ENCODE measurements around the gene ZNF423.

The ZNF423 gene

DNA sequence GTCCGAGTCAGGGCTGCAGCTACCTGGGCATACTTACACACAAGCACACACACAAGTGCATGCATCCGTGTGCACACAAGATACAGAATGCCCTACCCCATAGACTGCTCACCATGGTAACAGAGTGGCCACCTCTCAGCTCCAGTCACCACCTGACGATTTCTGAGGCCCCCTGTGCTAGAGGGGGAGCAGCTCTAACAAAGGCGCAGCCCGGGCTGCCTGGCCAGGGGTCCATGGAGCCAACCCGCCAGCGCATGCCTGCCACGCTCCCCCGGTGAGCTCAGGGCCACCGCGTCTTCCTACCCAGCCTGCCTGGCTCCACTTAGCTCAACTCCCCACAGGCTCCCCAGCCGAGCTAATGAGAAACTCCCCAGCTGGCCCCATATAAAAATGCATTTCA, 75.5 kb downstream of the ZNF423 start:
- no peak for DNase-seq

DNA sequence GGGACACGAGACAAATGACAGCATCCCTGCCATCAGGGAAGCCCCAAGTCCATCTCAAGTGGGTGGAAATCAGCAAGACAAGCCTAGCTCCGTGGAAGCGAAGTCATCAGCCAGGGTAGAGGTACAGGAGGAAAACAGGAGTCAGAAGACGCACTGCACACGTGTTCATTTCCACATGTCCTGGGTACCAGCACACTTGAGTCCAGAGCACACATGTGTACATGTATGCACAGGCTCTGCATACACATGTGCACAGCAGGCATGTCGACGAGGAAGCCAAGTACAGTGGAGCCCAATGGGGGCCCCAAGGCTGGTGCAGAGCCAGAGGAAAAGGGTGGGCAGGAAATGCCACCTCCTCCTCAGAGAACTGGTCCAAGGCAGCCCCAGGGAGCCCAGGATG, 75.9 kb downstream of the ZNF423 start:
- no peak for DNase-seq

DNA sequence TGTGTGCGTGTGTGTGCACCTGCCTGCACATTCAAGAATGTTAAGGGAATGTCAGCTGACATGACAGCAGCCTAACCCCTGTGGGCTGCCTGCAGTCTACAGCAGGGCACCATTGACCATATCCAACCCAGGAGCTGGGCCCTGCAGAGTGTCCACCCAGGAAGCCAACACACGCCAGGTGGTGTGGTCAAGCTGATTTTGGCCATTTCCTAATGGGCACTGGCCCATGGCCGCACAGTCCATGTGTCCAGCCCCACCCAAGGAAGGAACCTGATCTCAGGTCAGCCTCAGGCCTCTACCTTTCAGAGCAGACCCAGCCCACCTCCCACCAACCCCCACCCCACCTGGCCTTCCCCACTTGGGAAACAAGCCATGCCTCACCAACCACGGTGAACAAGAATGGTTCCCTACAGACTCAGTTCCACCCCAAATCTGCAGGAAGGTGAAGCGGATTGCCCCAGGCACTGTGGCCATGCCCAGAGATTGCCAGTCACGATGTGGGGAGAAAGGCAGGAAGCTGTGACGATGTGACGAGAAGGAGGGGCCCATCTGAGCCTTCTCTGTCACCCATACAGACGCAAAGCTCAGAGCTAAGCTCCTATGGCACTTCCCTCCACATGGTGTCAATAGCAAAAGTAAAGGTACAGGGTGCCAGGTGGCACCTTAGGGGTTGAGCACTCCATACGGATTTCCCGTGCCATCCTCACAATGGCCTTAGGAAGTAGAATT, 77.5 kb downstream of the ZNF423 start:
- no peak for DNase-seq

DNA sequence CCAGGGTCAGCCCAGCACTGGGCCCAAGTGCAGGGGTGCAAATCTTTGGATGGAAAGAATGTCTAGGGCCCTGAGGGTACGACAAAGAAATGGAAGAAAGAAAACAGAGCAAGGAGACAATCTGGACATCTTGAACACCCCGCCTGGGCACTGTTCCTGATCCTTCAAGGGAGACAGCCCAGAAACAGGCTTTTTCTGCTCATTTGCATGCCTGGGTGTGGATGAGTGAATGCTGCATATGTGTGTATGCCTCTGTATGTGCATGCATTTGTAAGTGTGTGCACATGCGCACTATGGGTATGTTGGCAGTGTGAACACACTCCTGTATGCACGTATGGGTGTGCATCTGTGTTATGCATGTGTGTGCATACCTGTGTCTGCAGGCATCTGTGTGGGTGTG, 79.2 kb downstream of the ZNF423 start:
- DNase-seq: no peak

DNA sequence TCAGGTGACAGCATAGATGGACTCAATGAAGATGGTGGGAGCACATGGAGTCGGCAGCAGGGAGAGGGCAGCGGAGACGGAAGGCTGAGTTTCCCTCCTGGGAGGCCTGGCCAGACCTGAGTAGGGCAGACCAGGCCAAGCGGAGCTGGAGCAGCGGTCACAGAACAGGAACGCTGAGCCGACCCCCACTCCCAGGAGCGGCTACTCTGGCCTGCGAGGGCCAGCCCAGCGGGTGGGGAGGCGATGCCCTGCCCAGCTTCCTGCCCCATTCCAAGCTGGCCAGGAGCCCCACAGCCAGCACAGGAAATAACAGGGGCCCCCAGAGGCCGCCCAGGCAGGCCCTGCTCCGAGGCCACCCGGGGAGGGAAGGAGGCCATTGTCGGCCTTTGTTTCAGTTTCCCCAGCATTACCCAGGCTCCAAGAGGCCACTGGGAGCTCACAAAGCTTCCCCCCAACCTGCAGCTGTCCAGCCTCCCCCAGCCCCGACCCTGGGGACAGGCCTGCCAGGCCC, 79.8 kb downstream of the ZNF423 start:
- no peak for DNase-seq

DNA sequence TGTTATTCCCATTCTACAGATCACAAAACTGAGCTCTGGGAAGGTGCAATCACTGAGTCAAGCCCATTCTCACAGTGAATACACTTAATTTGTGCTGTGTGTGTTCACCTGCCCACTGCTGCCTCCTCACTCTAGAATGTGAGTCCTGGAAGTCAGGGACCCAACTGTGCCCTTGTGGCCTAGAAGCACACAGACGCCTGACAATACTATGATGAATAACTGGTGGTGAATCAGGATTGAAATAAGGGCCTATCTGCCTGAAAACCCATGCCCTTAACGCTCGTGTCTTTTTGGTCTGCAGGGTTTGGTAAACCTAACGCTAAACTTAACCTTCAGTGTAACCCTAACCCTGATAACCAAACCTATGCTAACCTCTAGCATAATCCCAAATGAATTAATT, 80.3 kb downstream of the ZNF423 start:
- no peak for DNase-seq

DNA sequence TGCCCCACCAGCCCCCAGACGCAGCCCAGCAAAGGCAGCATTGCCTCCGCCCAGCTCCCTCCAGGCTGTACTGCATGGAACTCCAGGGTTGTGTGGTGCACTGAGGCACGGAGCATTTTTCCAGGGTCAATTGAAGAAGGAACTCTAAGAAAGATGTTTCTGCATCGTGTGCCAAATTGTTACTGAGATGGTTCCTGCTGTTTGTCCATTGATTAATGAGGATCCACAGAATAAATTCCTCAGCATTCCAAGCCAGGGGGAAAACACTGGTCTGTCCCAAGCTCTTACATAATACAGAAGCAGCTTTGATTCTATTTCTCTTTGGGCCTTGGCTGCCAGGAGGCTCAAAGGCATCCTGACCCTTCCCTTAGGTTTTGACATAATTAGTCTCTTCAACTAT, 80.9 kb downstream of the ZNF423 start:
- DNase-seq: no peak

GRCh38 chr16:49773534-49774475, 82.1 kb downstream of the ZNF423 start:
- no peak for DNase-seq

GRCh38 chr16:49767998-49768397, 87.9 kb downstream of the ZNF423 start:
- no peak for DNase-seq

- DNase-seq: no peak
Observed at GRCh38 chr16:49767414-49767813, 88.5 kb downstream of the ZNF423 start.

- DNase-seq: no peak
Observed at GRCh38 chr16:49766225-49766624, 89.7 kb downstream of the ZNF423 start.

DNA sequence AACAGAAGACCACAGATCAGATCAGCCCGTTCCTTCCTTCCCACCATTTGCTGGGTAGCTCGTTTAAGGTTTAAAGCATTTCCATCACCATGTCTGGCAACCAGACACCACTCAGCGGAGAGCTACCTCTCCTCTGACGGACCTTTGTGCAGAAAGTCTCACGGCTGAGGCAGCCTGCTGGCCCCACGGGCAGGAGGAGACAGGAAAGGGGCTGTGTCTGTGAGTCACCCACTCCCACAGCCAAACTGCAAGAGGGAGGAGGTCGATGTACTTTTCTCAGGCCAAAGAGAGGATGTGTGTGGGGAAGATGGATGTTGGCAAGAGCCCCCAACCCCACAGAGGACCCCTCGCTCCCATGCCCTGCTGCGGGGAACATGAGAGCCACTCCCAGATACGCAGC, 92.1 kb downstream of the ZNF423 start:
- DNase-seq: no peak

- no peak for DNase-seq
Observed at GRCh38 chr16:49760815-49761214, 95.1 kb downstream of the ZNF423 start.

GRCh38 chr16:49757559-49758069, 98.3 kb downstream of the ZNF423 start:
- no peak for DNase-seq

GRCh38 chr16:49756775-49757558, 98.9 kb downstream of the ZNF423 start:
- DNase-seq: no peak

- no peak for DNase-seq
Observed at GRCh38 chr16:49755716-49756505, 100.0 kb downstream of the ZNF423 start.

DNA sequence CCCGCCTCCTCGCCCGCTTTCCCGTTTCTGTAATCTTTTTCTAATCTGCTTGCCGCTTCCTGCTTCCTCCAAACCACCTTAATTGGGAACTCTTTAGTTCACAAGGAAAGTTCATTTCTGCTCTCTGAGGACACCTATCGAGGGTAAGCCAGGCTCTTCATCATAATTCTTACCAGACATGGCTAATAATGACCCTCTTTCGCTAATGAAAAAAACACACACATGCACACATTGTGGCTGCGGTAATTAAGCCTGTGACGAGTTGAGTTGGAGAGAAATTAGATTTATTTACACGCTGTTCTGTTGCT, 100.6 kb downstream of the ZNF423 start:
- DNase-seq: no peak

GRCh38 chr16:49754495-49755312, 101.2 kb downstream of the ZNF423 start:
- no peak for DNase-seq

DNA sequence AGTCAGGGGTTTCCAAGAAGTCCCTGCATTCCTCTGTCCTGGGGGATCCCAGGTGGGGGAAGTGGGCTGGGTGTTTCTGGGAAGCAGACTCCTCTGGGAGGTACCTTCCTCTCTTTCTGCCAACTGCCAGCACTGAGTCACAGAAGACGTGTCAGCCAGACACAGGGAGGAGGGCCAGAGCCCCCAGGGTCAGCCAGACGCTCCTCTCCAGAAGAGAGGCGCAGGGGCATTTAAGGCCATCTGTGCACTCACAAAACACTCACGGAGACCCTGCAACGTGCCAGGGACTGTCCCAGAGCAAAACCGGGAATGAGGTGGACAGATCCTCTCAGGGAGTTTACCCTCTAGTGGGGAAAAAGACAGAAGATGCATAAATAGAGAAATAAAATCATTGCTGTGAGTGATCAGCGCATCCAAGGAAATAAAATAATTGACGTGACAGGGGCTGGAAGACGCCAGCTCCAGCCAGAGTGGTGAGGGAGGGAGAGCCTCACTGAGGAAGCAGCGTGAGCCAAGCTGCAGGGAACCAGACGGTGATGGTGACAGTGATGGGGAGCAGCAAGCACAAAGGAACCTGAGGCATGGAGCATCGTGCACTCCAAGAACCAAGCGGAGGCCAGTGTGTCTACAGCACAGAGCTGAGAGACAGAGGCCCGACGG, 105.4 kb downstream of the ZNF423 start:
- no peak for DNase-seq

GRCh38 chr16:49749816-49750215, 106.1 kb downstream of the ZNF423 start:
- DNase-seq: no peak

DNA sequence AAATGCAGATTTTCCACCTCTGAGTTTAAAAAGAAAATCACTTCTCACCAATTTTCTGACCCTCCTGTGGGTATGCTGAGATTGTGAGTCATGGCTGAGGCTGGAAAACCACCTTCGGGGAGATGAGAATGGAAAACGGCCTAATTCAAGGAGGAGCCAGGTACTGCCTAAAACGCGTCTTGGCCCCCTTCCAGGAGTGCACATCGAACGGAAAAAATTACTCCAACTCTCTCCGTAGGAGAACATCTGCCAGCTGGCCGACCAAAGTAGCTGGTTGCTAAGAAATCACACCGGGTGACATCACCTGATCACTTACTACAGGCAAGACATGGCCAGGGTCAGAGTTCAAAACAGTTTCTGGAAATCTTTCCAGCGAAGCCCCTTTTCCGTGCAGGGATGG, 107.6 kb downstream of the ZNF423 start:
- DNase-seq: no peak
